HCT116 (cell line): ENCODE data around the gene ABCC2.

ENCODE experiments used
- POLR2AphosphoS5 ChIP-seq: IDR thresholded peaks from 2 replicates; pipeline ENCODE4 v1.6.1; 2011; ENCODE audit warnings: mild to moderate bottlenecking, low read depth, low read length, moderate library complexity
- SP1 ChIP-seq: IDR thresholded peaks from 2 replicates; pipeline ENCODE4 v1.6.1; 2012; ENCODE audit warnings: low read depth

GRCh38 chr10:99760321-99760720, 22.1 kb upstream of the ABCC2 start:
- no peak for TF ChIP-seq POLR2AphosphoS5
- TF ChIP-seq SP1 = no peak
